CD14-positive monocyte (primary cell): ENCODE data around the gene DOCK6. TPM values are rescaled to one million over a fixed set of nuclear protein-coding genes. Genes with fewer than 3 reads are reported as not detected.
"Not testable (repeated sequence)": the region's sequence is repeated elsewhere in the genome, so short reads cannot be mapped to it uniquely, and the experiment has no call there.

Experiments used
- DNase-seq, 3 donors: peaks; one replicate each; pipeline ENCODE4 v3.0.0-alpha.2; 2011 to 2022
- H2AFZ ChIP-seq: 2 replicates; pipeline ENCODE4 v1.6.0; 2012; ENCODE audit warnings: mild to moderate bottlenecking, low read depth, low read length, inconsistent platforms; ENCODE audit not compliant: insufficient read depth, poor library complexity, severe bottlenecking
- H3K27ac ChIP-seq, 2 donors: 1 replicate in 1 of 2; 2 replicates in 1 of 2; pipeline ENCODE4 v1.5.1; 2012 to 2013; ENCODE audit warnings: low read length in 2 of 2, control low read depth in 1 of 2, inconsistent platforms in 1 of 2, low read depth in 1 of 2, mild to moderate bottlenecking in 1 of 2
- H3K27me3 ChIP-seq, 2 donors: one replicate each; pipeline versions ENCODE4 v1.6.0 to v1.6.1; 2011 to 2013; ENCODE audit warnings: low read length in 2 of 2; ENCODE audit not compliant: control insufficient read depth in 2 of 2, insufficient read depth in 2 of 2
- H3K36me3 ChIP-seq, 2 donors: replicated peaks in 1 of 2; 1 replicate in 1 of 2; 2 replicates in 1 of 2; pipeline versions ENCODE4 v1.5.1 to v1.6.1; 2012 to 2013; ENCODE audit warnings: low read length in 2 of 2, control low read depth in 1 of 2, inconsistent platforms in 1 of 2, mild to moderate bottlenecking in 1 of 2; ENCODE audit not compliant: insufficient read depth in 2 of 2, control insufficient read depth in 1 of 2
- H3K4me1 ChIP-seq, 2 donors: 1 replicate in 1 of 2; 2 replicates in 1 of 2; pipeline versions ENCODE4 v1.5.1 to v1.6.1; 2012 to 2013; ENCODE audit warnings: low read length in 2 of 2, control low read depth in 1 of 2, inconsistent platforms in 1 of 2, mild to moderate bottlenecking in 1 of 2, moderate library complexity in 1 of 2; ENCODE audit not compliant: insufficient read depth in 2 of 2, control insufficient read depth in 1 of 2
- H3K4me2 ChIP-seq: replicated peaks from 2 replicates; pipeline ENCODE3; 2012; ENCODE audit warnings: low read length, moderate library complexity, mild to moderate bottlenecking; ENCODE audit not compliant: poor library complexity, severe bottlenecking; ENCODE audit errors: extremely low read depth
- H3K4me3 ChIP-seq, 3 experiments: fragments of 200-600 bp in 1 of 3; sonication (generic) in 1 of 3; replicated peaks in 1 of 3; 1 replicate in 2 of 3; 2 replicates in 1 of 3; pipeline ENCODE4 v1.5.1; 2011 to 2013; ENCODE audit warnings: low read length in 3 of 3, mild to moderate bottlenecking in 3 of 3, control low read depth in 2 of 3, low read depth in 2 of 3, inconsistent platforms in 1 of 3, moderate library complexity in 1 of 3
- H3K79me2 ChIP-seq: 2 replicates; pipeline ENCODE4 v1.6.0; 2012; ENCODE audit warnings: mild to moderate bottlenecking, control low read depth, inconsistent platforms, low read length, moderate library complexity; ENCODE audit not compliant: insufficient read depth
- H3K9ac ChIP-seq: 2 replicates; pipeline ENCODE4 v1.6.0; 2017; ENCODE audit warnings: low read length, mild to moderate bottlenecking; ENCODE audit not compliant: insufficient read depth, poor library complexity, severe bottlenecking
- H3K9me3 ChIP-seq, 2 donors: replicated peaks in 1 of 2; 1 replicate in 1 of 2; 2 replicates in 1 of 2; pipeline versions ENCODE4 v1.5.1 to v1.6.1; 2012 to 2013; ENCODE audit warnings: low read length in 2 of 2, control low read depth in 1 of 2; ENCODE audit not compliant: control insufficient read depth in 1 of 2, insufficient read depth in 1 of 2
- H4K20me1 ChIP-seq: 2 replicates; pipeline ENCODE4 v1.6.0; 2012; ENCODE audit warnings: mild to moderate bottlenecking, low read length, control low read depth, moderate library complexity; ENCODE audit not compliant: insufficient read depth
- H3K27ac Mint-ChIP-seq, 7 donors: one replicate each; pipeline ENCODE4 v1.8.0; 2020; ENCODE audit warnings: mild to moderate bottlenecking in 7 of 7, mixed read lengths in 7 of 7, moderate library complexity in 6 of 7, inconsistent platforms in 2 of 7
- H3K27me3 Mint-ChIP-seq, 3 donors: one replicate each; pipeline ENCODE4 v1.8.0; 2021 to 2022; ENCODE audit warnings: low read depth in 3 of 3, mild to moderate bottlenecking in 3 of 3, mixed read lengths in 3 of 3, moderate library complexity in 3 of 3, inconsistent platforms in 1 of 3
- H3K36me3 Mint-ChIP-seq, 2 donors: one replicate each; pipeline ENCODE4 v1.8.0; 2020; ENCODE audit warnings: mixed read lengths in 2 of 2, inconsistent platforms in 1 of 2, mild to moderate bottlenecking in 1 of 2
- H3K4me1 Mint-ChIP-seq: one replicate; pipeline ENCODE4 v1.8.0; 2020; ENCODE audit warnings: mild to moderate bottlenecking, mixed read lengths
- H3K4me3 Mint-ChIP-seq, 2 donors: one replicate each; pipeline ENCODE4 v1.8.0; 2020; ENCODE audit warnings: mild to moderate bottlenecking in 2 of 2, mixed read lengths in 2 of 2, moderate library complexity in 1 of 2
- H3K9me3 Mint-ChIP-seq, 7 donors: one replicate each; pipeline ENCODE4 v1.8.0; 2020 to 2022; ENCODE audit warnings: mixed read lengths in 7 of 7, mild to moderate bottlenecking in 6 of 7, moderate library complexity in 6 of 7, inconsistent platforms in 2 of 7
- WGBS: methylation state at CpG from one replicate; pipeline ENCODE4 v1.1.5; 2013; ENCODE audit warnings: missing lambda C conversion rate; ENCODE audit not compliant: insufficient coverage; 5-methylcytosine and 5-hydroxymethylcytosine counted together
- intact Hi-C, 2 donors: fragments of 100-400 bp; cut with micrococcal nuclease; formaldehyde crosslinking; loops; one replicate each; pipeline versions ENCODE4 v1.15.0 to v1.15.1; 2023
- polyA plus RNA-seq, 3 donors: library from polyadenylated mRNA; depleted of rRNA in 1 of 3; unstranded in 2 of 3; stranded (reverse) in 1 of 3; fragments of 300-500 nt in 2 of 3; fragments of >200 nt in 1 of 3; fragmentation: Illumina TruSeq in 2 of 3; gene quantifications; 1 replicate in 2 of 3; 2 replicates in 1 of 3; pipeline ENCODE4 v1.2.3, GENCODE V29; 2012 to 2021
- TF ChIP-seq, protein P1 (sequence below): fragments of 200-600 bp; IDR thresholded peaks from one replicate; pipeline ENCODE4 v1.8.0; 2022; ENCODE audit warnings: antibody characterized with exemption, mild to moderate bottlenecking

Gene DOCK6
- polyA plus RNA-seq, 3 donors, result 0.03 to 0.93 (median 0.18) TPM

- no peak overlapping the region for H3K4me2 ChIP-seq
- H3K9me3 Mint-ChIP-seq, result peaks cover 0 to 4% (median 0%) of the 10 kb centered on the region in 7 donors
- peaks cover 0 to 2% (median 1%) of the 10 kb centered on the region in 3 donors for H3K27me3 Mint-ChIP-seq
Measured at GRCh38 chr19:11180346-11180745, 82.0 kb downstream of the DOCK6 start.

DNA sequence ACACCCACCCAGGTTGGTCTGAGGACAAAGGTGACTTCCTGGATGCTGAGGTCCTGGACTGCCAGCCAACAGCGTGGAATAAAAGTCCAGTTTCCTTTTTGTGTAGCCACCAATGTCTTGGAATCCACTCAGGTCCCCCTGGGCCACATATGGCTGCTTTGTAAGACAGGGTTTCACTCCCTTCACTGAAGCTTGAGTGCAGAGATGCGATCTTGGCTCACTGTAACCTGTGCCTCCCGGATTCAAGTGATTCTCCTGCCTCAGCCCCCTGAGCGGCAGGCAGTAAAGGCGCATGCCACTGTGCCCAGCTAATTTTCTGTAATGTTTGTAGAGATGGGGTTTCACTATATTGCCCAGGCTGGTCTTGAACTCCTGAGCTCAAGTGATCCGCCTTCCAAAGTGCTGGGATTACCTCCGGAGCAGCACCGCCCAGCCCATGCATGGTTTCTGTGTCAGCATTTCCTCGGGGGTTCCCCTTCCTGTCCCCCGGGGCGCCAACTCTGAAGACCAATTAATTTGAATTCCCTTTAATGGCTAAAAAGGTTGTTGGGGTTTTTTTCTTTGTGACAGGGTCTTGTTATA lies 82.5 kb downstream of the DOCK6 start:
- TF ChIP-seq, protein P1, sequence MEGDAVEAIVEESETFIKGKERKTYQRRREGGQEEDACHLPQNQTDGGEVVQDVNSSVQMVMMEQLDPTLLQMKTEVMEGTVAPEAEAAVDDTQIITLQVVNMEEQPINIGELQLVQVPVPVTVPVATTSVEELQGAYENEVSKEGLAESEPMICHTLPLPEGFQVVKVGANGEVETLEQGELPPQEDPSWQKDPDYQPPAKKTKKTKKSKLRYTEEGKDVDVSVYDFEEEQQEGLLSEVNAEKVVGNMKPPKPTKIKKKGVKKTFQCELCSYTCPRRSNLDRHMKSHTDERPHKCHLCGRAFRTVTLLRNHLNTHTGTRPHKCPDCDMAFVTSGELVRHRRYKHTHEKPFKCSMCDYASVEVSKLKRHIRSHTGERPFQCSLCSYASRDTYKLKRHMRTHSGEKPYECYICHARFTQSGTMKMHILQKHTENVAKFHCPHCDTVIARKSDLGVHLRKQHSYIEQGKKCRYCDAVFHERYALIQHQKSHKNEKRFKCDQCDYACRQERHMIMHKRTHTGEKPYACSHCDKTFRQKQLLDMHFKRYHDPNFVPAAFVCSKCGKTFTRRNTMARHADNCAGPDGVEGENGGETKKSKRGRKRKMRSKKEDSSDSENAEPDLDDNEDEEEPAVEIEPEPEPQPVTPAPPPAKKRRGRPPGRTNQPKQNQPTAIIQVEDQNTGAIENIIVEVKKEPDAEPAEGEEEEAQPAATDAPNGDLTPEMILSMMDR, result no peak
- H4K20me1 ChIP-seq, result no peaks in the 10 kb centered on the region
- H3K9me3 Mint-ChIP-seq, result peaks cover 0 to 4% (median 0%) of the 10 kb centered on the region in 7 donors
- H3K36me3 Mint-ChIP-seq, result peaks cover 6 to 12% of the 10 kb centered on the region in 2 donors
- no peak overlapping the region for H3K9ac ChIP-seq
- 51% methylated on average over 9 of the region's 11 CpGs for WGBS
- no peaks in the 10 kb centered on the region for H3K9me3 ChIP-seq
- intact Hi-C loops, result no loop called here
- no peaks in the 10 kb centered on the region for H3K36me3 ChIP-seq
- H3K4me3 Mint-ChIP-seq, result no peak overlapping the region
- peaks cover 11% of the 10 kb centered on the region for H3K4me1 Mint-ChIP-seq
- DNase-seq, result no peak
- no peak overlapping the region for H3K4me2 ChIP-seq
- H3K4me3 ChIP-seq, result no peak overlapping the region
- H3K27me3 ChIP-seq, result no peaks in the 10 kb centered on the region
- peaks cover 0 to 2% (median 1%) of the 10 kb centered on the region in 3 donors for H3K27me3 Mint-ChIP-seq
- H3K79me2 ChIP-seq, result no peaks in the 10 kb centered on the region
- no peaks in the 10 kb centered on the region for H3K4me1 ChIP-seq
- H2AFZ ChIP-seq, result peak overlapping the region; percentile 13
- H3K27ac ChIP-seq, result no peak overlapping the region
- no peak overlapping the region for H3K27ac Mint-ChIP-seq

More at GRCh38 chr19:11180346-11180745, 82.0 kb downstream of the DOCK6 start:
- no peak for DNase-seq
- Histone ChIP-seq H2AFZ (no peak overlapping the region), H3K27ac (no peak overlapping the region), H3K79me2 (no peaks in the 10 kb centered on the region), H3K9ac (no peak overlapping the region), H3K4me1 (no peaks in the 10 kb centered on the region), H3K9me3 (no peaks in the 10 kb centered on the region), H3K36me3 (no peaks in the 10 kb centered on the region), H3K4me3 (no peak overlapping the region), H3K27me3 (no peaks in the 10 kb centered on the region), H4K20me1 (no peaks in the 10 kb centered on the region)
- Mint-ChIP-seq H3K36me3 (peaks cover 6 to 12% of the 10 kb centered on the region in 2 donors), H3K4me1 (peaks cover 11% of the 10 kb centered on the region), H3K4me3 (no peak overlapping the region), H3K27ac (no peak overlapping the region)
- TF ChIP-seq, protein P1, result no peak
- intact Hi-C loops, result no loop called here
- 99% methylated on average over 7 of the region's 8 CpGs for WGBS

- H3K36me3 Mint-ChIP-seq, result peaks cover 6 to 12% of the 10 kb centered on the region in 2 donors
- H4K20me1 ChIP-seq, H3K4me3 Mint-ChIP-seq, H3K27ac ChIP-seq, intact Hi-C loops, H3K9ac ChIP-seq, H3K4me1 ChIP-seq, H3K27me3 ChIP-seq, H3K79me2 ChIP-seq, H3K4me3 ChIP-seq, DNase-seq, H3K9me3 Mint-ChIP-seq, H3K9me3 ChIP-seq, H3K36me3 ChIP-seq, H3K4me2 ChIP-seq, H3K27me3 Mint-ChIP-seq, H3K27ac Mint-ChIP-seq, H2AFZ ChIP-seq: not testable (repeated sequence)
- 95% methylated on average over 5 of the region's 9 CpGs for WGBS
- peaks cover 11% of the 10 kb centered on the region for H3K4me1 Mint-ChIP-seq
Measured at GRCh38 chr19:11179145-11179465, 83.2 kb downstream of the DOCK6 start.
